ENCODE measurements around the gene UBR2. TPM values are rescaled to one million over a fixed set of nuclear protein-coding genes. Genes with fewer than 3 reads are reported as not detected.
"Not testable (repeated sequence)": the region's sequence is repeated elsewhere in the genome, so short reads cannot be mapped to it uniquely, and the experiment has no call there.

UBR2 gene
- total RNA-seq, 1 experiment from 2014 or later: 14.2 TPM

GRCh38 chr6:42552380-42552779 lies 11.4 kb upstream of the UBR2 start:
- no peak for DNase-seq (ENCODE audit: extremely low read depth, low read depth)

DNA sequence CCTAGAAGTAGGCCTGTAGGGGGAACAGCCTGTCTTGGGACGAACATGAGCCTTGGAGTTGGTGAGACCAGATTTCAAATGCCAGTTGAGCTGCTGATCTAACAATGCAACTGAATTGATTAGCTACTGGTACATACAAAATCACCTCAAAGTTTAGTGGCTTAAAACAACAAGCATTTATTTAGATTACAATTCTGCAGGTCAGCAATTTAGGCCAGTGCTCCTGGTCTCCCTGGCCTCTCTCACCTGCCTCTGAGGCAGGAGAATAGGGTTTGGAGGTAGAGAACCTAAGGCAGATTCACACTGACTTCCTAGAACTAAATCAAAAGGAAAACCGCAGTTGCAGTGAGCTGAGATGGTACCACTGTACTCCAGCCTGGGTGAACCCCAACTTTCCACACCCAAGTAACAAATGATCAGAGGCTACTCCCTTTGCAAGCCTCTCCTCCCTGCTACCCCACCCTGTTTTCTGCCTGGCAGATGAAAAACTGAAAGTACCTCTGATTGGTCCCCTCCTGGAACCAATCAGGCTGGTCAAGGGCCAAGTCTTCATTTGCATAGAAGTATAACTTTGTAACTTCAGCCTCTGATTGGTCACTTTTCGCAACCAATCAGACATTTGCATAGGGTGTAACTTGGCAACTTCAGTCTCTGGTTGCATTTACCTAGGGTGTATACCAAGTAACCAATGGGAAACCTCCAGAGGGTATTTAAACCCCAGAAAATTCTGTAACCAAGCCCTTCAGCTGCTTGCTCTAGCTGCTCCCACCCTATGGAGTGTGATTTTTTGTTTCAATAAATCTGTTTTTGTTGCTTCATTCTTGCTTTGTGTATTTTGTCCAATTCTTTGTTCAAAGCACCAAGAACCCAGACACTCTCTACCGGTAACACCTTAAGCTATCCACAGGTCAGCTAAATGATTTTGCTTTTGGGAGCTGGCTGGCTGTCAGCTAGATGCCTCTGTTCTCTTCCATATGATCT lies 8.1 kb upstream of the UBR2 start:
- no peak for DNase-seq (ENCODE audit: extremely low read depth, low read depth)

- no peak for DNase-seq (ENCODE audit: extremely low read depth, low read depth)
These were observed 7.4 kb upstream of the UBR2 start for GRCh38 chr6:42556462-42556861.

- not testable (repeated sequence) for DNase-seq (ENCODE audit: extremely low read depth, low read depth)
These were observed 4.6 kb upstream of the UBR2 start for GRCh38 chr6:42559276-42559675.

- no peak for DNase-seq (ENCODE audit: extremely low read depth, low read depth)
These were observed 1.8 kb upstream of the UBR2 start for GRCh38 chr6:42561986-42562385.

DNA sequence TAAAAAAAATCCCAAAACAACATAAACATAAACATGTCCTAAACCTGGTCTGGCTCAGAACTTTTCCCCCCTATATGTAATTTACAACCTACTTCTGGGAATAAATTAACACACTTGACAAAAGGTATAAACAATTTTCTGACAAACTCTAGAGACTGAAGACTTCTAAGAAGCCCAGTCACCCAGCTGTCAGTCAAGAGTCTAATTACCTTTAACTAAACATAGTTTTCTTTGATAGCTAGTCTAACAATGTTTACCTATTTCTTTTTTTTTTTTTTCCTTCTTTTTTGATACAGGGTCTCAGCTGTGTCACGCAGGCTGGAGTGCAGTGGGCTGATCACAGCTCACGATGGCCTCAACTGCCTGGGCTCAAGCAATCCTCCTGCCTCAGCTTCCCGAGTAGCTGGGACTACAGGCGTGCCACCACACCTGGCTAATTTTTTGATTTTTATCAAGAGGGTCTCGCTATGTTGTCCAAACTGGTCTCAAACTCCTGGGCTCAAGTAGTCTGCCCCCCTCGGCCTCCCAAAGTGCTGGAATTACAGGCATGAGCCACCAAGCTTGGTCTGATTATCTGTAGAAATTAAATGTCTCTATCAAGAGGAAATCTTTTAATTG lies 932 bp upstream of the UBR2 start:
- no peak for DNase-seq (ENCODE audit: extremely low read depth, low read depth)

DNA sequence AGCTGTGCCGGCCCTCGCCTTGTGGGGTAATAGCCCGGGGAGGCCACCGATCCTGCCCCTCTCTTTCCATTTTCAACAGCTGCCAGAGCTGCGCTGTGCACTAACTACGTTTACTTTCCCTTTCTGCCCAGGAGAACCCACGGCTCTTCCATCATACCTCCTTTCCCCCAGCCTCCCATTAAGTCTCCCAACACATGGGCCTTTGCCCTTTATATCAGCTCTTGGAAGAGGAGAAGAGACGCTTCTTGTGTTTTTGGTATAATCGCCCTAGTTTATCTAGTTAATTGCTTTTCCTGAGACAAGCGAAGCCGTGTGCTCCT lies 637 bp downstream of the UBR2 start:
- no peak for DNase-seq (ENCODE audit: extremely low read depth, low read depth)

DNA sequence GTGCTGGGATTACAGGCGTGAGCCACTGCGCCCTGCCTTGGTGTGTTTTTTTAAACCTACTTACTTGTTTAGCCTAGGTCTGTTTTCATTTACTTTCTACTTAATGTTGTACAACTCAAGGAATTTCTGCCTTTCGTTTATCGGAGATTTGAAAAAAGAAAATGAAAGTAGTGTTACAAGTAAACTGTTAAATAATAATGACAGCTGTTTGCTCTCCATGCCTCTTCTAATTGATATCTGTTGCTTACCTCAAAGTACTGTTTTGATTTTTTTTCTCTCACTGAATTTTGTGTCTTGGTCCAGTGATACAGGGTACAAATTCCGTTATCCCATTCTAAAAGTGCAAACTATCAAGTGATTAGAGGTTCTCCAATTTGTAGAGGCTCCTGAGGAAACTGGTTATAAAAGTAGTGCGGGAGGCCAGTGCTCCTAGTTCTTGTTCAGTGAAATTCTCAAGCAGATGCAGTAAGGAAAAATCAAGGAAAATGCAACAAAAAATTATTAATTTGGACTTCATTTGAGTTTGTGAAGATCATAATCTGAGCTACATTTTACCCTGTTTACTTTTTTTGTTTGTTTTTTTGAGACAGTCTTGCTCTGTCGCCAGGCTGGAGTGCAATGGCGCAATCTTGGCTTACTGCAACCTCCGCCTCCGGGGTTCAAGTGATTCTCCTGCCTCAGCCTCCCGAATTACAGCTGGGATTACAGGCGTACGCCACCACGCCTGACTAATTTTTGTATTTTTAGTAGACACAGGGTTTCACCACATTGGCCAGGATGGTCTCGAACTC lies 2.2 kb downstream of the UBR2 start:
- no peak for DNase-seq (ENCODE audit: extremely low read depth, low read depth)

GRCh38 chr6:42566614-42567208 lies 2.9 kb downstream of the UBR2 start:
- DNase-seq (ENCODE audit: extremely low read depth, low read depth): no peak

GRCh38 chr6:42567237-42567636 lies 3.4 kb downstream of the UBR2 start:
- DNase-seq (ENCODE audit: extremely low read depth, low read depth): not testable (repeated sequence)

- no peak for DNase-seq (ENCODE audit: extremely low read depth, low read depth)
These were observed 5.5 kb downstream of the UBR2 start for GRCh38 chr6:42569102-42570028.

DNA sequence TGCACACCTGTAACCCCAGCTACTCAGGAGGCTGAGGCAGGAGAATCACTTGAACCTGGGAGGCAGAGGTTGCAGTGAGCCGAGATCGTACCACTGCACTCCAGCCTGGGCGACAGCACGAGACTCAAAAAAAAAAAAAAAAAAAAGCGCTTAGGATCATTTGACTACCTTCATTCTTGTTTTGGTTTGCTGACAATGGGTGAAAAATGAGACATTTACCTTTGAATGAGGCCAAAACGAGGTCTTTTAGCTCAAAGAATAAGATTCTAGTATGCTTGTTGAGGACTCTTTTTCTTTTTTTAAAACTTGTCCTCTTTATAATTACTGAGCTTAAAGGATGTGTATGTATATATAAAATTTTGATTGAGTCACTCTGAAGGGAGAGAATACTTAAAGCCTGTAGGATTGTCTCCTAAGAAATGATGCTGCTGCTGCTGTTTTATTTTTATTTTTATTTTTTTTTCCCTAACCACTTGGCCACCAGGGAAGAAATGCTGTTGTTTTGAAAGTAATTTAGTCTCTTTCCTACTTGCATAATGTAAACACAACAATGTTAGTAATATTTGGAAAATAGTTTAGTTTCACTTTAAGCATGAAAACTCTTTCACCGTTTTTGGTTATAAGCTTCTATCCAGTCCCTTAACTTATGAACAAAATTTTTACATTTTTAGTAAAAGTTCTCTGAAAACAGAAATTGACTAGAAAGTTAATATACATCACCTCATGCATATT lies 7.9 kb downstream of the UBR2 start:
- DNase-seq (ENCODE audit: extremely low read depth, low read depth): no peak

DNA sequence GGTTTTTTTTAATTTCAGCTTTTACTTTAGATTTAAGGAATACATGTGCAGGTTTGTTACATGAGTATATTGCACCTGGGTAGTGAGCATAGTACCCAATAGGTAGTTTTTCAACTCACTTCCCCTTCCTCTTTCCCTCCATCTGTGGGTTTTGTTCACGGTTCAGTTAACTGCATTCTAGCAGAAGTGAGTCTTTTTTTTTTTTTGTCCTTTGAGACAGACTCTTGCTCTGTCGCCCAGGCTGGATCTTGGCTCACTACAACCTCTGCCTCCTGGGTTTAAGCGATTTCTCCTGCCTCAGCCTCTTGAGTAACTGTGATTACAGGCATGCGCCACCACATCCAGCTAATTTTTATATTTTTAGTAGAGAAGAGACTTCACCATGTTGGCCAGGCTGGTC lies 8.7 kb downstream of the UBR2 start:
- DNase-seq (ENCODE audit: extremely low read depth, low read depth): no peak

DNA sequence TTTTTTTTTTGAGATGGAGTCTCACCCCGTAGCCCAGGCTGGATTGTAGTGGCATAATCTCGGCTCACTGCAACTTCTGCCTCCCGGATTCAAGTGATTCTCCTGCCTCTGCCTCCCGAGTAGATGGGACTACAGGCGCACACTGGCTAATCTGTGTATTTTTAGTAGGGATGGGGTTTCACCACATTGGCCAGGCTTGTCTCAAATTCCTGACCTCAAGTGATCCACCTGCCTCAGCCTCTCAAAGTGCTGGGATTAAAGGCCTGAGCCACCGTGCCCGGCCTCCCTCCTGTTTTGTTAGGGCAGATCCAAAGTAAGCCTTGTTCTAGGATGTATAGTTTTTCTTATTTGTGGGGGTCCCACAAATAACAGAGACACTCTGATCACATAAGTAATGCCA lies 12.7 kb downstream of the UBR2 start:
- not testable (repeated sequence) for DNase-seq (ENCODE audit: extremely low read depth, low read depth)

- no peak for DNase-seq (ENCODE audit: extremely low read depth, low read depth)
These were observed 34.5 kb downstream of the UBR2 start for GRCh38 chr6:42598300-42598699.

- no peak for DNase-seq (ENCODE audit: extremely low read depth, low read depth)
These were observed 35.7 kb downstream of the UBR2 start for GRCh38 chr6:42599558-42599957.

- DNase-seq (ENCODE audit: extremely low read depth, low read depth): no peak
These were observed 40.3 kb downstream of the UBR2 start for GRCh38 chr6:42604150-42604549.

DNA sequence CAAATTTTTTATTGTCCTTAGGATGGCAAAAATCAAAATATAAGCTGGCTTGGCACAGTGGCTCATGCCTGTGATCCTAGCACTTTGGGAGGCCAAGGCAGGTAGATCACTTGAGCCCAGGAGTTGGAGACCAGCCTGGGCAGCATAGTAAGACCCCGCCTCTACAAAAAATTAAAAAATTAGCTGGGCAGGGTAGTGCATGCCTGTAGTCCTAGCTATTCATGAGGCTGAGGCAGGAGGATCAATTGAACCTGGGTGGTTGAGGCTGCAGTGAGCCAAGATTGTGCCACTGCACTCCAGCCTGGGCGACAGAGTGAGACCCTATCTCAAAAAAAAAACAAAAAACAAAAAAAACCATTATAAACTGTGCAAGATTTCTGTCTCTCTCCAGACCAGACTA lies 40.9 kb downstream of the UBR2 start:
- not testable (repeated sequence) for DNase-seq (ENCODE audit: extremely low read depth, low read depth)

GRCh38 chr6:42610416-42610815 lies 46.6 kb downstream of the UBR2 start:
- DNase-seq (ENCODE audit: extremely low read depth, low read depth): no peak

All from NCI-H460 (cell line).